H1 (cell line): ENCODE data around the gene CRB2. TPM values are rescaled to one million over a fixed set of nuclear protein-coding genes. Genes with fewer than 3 reads are reported as not detected.

ENCODE experiments used
- MAFK ChIP-seq: IDR thresholded peaks from 2 replicates; pipeline ENCODE4 v1.6.1; 2012; ENCODE audit warnings: low read depth, mild to moderate bottlenecking, improper control_type of control experiment, low read length
- RAD21 ChIP-seq, 2 experiments: IDR thresholded peaks in 1 of 2; conservative IDR thresholded peaks in 1 of 2; 2 replicates each; pipeline ENCODE4 v1.6.1; 2011; ENCODE audit warnings: low read depth in 2 of 2, low read length in 2 of 2, improper control_type of control experiment in 1 of 2, inconsistent platforms in 1 of 2, mild to moderate bottlenecking in 1 of 2, moderate library complexity in 1 of 2
- RNF2 ChIP-seq: fragments of 200-900, 300-1000 bp; sonication (generic); IDR thresholded peaks from 2 replicates; pipeline ENCODE4 v1.7.1; 2016; ENCODE audit warnings: borderline replicate concordance, low read depth, mild to moderate bottlenecking, antibody characterized with exemption, low read length; ENCODE audit not compliant: poor library complexity, severe bottlenecking; ENCODE audit errors: missing control alignments
- polyA plus RNA-seq, 7 experiments: library from polyadenylated mRNA; depleted of rRNA in 3 of 7; stranded (reverse) in 5 of 7; unstranded in 2 of 7; fragments of >200 nt in 5 of 7; fragments of 200-250 nt in 2 of 7; gene quantifications; 1 replicate in 5 of 7; 2 replicates in 1 of 7; 4 replicates in 1 of 7; pipeline versions ENCODE4 v1.2.1 to v1.2.3, GENCODE V29; 2011 to 2013; ENCODE audit warnings: missing spikeins in 2 of 7, mixed read lengths in 2 of 7
- total RNA-seq: library from RNA; stranded (reverse); fragmentation: NEBNext Ultra II Directional; extraction: Animal tissue kit (Norgen Biotek cat#: 25700); gene quantifications from 2 replicates; pipeline ENCODE4 v1.2.1, GENCODE V29; 2021
- TF ChIP-seq, protein P1 (sequence below): IDR thresholded peaks from 2 replicates; pipeline ENCODE4 v1.6.1; 2011; ENCODE audit warnings: low read length, improper control_type of control experiment

CRB2 gene
- total and polyA plus RNA-seq, 2 of the 8 experiments (the other 6 are each of a cell fraction or from before 2014, with no cell fraction given) = 4.0 to 8.4 TPM

- TF ChIP-seq MAFK (no peak), RNF2 (no peak), RAD21 (IDR thresholded peaks at IDR 0.05 in 1 of 2, conservative IDR thresholded peaks at IDR 0.05 in 1 of 2; ENCODE audit: low read depth in 2 of 2, low read length in 2 of 2) (no peak)
- TF ChIP-seq, protein P1, sequence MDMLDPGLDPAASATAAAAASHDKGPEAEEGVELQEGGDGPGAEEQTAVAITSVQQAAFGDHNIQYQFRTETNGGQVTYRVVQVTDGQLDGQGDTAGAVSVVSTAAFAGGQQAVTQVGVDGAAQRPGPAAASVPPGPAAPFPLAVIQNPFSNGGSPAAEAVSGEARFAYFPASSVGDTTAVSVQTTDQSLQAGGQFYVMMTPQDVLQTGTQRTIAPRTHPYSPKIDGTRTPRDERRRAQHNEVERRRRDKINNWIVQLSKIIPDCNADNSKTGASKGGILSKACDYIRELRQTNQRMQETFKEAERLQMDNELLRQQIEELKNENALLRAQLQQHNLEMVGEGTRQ = no peak
- TF ChIP-seq, all 59 proteins: peak for 0
Observed at GRCh38 chr9:123347289-123348060, 8.5 kb upstream of the CRB2 start (continued).
